ENCODE measurements around the gene AUTS2. TPM values are rescaled to one million over a fixed set of nuclear protein-coding genes. Genes with fewer than 3 reads are reported as not detected.
"Not testable (repeated sequence)": the region's sequence is repeated elsewhere in the genome, so short reads cannot be mapped to it uniquely, and the experiment has no call there.

AUTS2 gene
- total RNA-seq, 2 experiments from 2014 or later = 4.0 to 4.7 TPM

- no peaks in the 10 kb centered on the region for H3K4me1 Mint-ChIP-seq (ENCODE audit: low read depth)
- DNase-seq = no peak
- POLR2A ChIA-PET = no interaction called here
- intact Hi-C loops (cut with micrococcal nuclease) = no loop called here
- no peaks in the 10 kb centered on the region for H3K9me3 Mint-ChIP-seq
- H3K27me3 Mint-ChIP-seq = no peaks in the 10 kb centered on the region
- no peaks in the 10 kb centered on the region for H3K36me3 Mint-ChIP-seq
- no peak overlapping the region for H3K27ac Mint-ChIP-seq
- no peak overlapping the region for H3K4me3 Mint-ChIP-seq
- CTCF ChIA-PET = no interaction called here
Measured at GRCh38 chr7:70242826-70243225, 644.6 kb downstream of the AUTS2 start.

- Mint-ChIP-seq H3K27me3 (no peaks in the 10 kb centered on the region), H3K9me3 (no peaks in the 10 kb centered on the region), H3K4me3 (no peak overlapping the region), H3K27ac (no peak overlapping the region), H3K4me1 (ENCODE audit: low read depth) (no peaks in the 10 kb centered on the region), H3K36me3 (no peaks in the 10 kb centered on the region)
- intact Hi-C loops (cut with micrococcal nuclease) = no loop called here
- no peak for DNase-seq
- POLR2A ChIA-PET = no interaction called here
- CTCF ChIA-PET = no interaction called here
Measured at GRCh38 chr7:70243443-70243842, 645.2 kb downstream of the AUTS2 start.

GRCh38 chr7:70257921-70258320 is 659.6 kb downstream of the AUTS2 start:
- DNase-seq = no peak
- Mint-ChIP-seq H3K4me1 (ENCODE audit: low read depth) (no peaks in the 10 kb centered on the region), H3K4me3 (no peak overlapping the region), H3K36me3 (no peaks in the 10 kb centered on the region), H3K9me3 (peaks cover 5% of the 10 kb centered on the region), H3K27ac (no peak overlapping the region), H3K27me3 (no peaks in the 10 kb centered on the region)
- CTCF ChIA-PET = no interaction called here
- POLR2A ChIA-PET = no interaction called here
- intact Hi-C loops (cut with micrococcal nuclease) = no loop called here

- intact Hi-C loops (cut with micrococcal nuclease) = no loop called here
- Mint-ChIP-seq H3K4me3 (no peak overlapping the region), H3K27me3 (no peaks in the 10 kb centered on the region), H3K27ac (no peak overlapping the region), H3K36me3 (no peaks in the 10 kb centered on the region), H3K9me3 (no peaks in the 10 kb centered on the region), H3K4me1 (ENCODE audit: low read depth) (no peaks in the 10 kb centered on the region)
- no peak for DNase-seq
- ChIA-PET POLR2A (no interaction called here), CTCF (no interaction called here)
Measured at GRCh38 chr7:70259502-70259901, 661.2 kb downstream of the AUTS2 start.

GRCh38 chr7:70263471-70264255 is 665.4 kb downstream of the AUTS2 start:
- no peaks in the 10 kb centered on the region for H3K36me3 Mint-ChIP-seq
- H3K9me3 Mint-ChIP-seq = no peaks in the 10 kb centered on the region
- ChIA-PET POLR2A (no interaction called here), CTCF (no interaction called here)
- intact Hi-C loops (cut with micrococcal nuclease) = no loop called here
- no peak overlapping the region for H3K27ac Mint-ChIP-seq
- no peak for DNase-seq
- no peaks in the 10 kb centered on the region for H3K4me1 Mint-ChIP-seq (ENCODE audit: low read depth)
- no peak overlapping the region for H3K4me3 Mint-ChIP-seq
- H3K27me3 Mint-ChIP-seq = no peaks in the 10 kb centered on the region

- Mint-ChIP-seq H3K4me1 (ENCODE audit: low read depth) (no peaks in the 10 kb centered on the region), H3K9me3 (no peaks in the 10 kb centered on the region), H3K27ac (no peak overlapping the region), H3K36me3 (no peaks in the 10 kb centered on the region), H3K27me3 (no peaks in the 10 kb centered on the region), H3K4me3 (no peak overlapping the region)
- ChIA-PET POLR2A (no interaction called here), CTCF (no interaction called here)
- no peak for DNase-seq
- intact Hi-C loops (cut with micrococcal nuclease) = no loop called here
Measured at GRCh38 chr7:70266186-70266585, 667.9 kb downstream of the AUTS2 start.

- intact Hi-C loops (cut with micrococcal nuclease) = no loop called here
- Mint-ChIP-seq H3K4me3 (no peak overlapping the region), H3K27ac (no peak overlapping the region), H3K4me1 (ENCODE audit: low read depth) (no peaks in the 10 kb centered on the region), H3K9me3 (no peaks in the 10 kb centered on the region), H3K36me3 (no peaks in the 10 kb centered on the region), H3K27me3 (no peaks in the 10 kb centered on the region)
- no peak for DNase-seq
- POLR2A ChIA-PET = no interaction called here
- CTCF ChIA-PET = no interaction called here
Measured at GRCh38 chr7:70267381-70268120, 669.3 kb downstream of the AUTS2 start.

GRCh38 chr7:70268179-70268578 is 669.9 kb downstream of the AUTS2 start:
- Mint-ChIP-seq H3K27me3 (no peaks in the 10 kb centered on the region), H3K4me1 (ENCODE audit: low read depth) (no peaks in the 10 kb centered on the region), H3K36me3 (no peaks in the 10 kb centered on the region), H3K27ac (no peak overlapping the region), H3K9me3 (no peaks in the 10 kb centered on the region), H3K4me3 (no peak overlapping the region)
- CTCF ChIA-PET = no interaction called here
- POLR2A ChIA-PET = no interaction called here
- no peak for DNase-seq
- intact Hi-C loops (cut with micrococcal nuclease) = no loop called here

- Mint-ChIP-seq H3K27me3 (no peaks in the 10 kb centered on the region), H3K4me3 (no peak overlapping the region), H3K36me3 (no peaks in the 10 kb centered on the region), H3K9me3 (no peaks in the 10 kb centered on the region), H3K4me1 (ENCODE audit: low read depth) (no peaks in the 10 kb centered on the region), H3K27ac (no peak overlapping the region)
- CTCF ChIA-PET = interaction anchor here (0.6 kb wide), 1 partner anchor 202 kb away, joined by 4 read pairs; no protein-coding TSS in a partner anchor
- intact Hi-C loops (cut with micrococcal nuclease) = no loop called here
- DNase-seq = no peak
- POLR2A ChIA-PET = no interaction called here
Measured at GRCh38 chr7:70270149-70270548, 671.9 kb downstream of the AUTS2 start.

- no peaks in the 10 kb centered on the region for H3K27me3 Mint-ChIP-seq
Measured at GRCh38 chr7:70271617-70272081, 673.4 kb downstream of the AUTS2 start.

GRCh38 chr7:70275570-70275969 is 677.3 kb downstream of the AUTS2 start:
- H3K36me3 Mint-ChIP-seq; DNase-seq; H3K27me3 Mint-ChIP-seq; H3K27ac Mint-ChIP-seq; H3K9me3 Mint-ChIP-seq; POLR2A ChIA-PET; H3K4me1 Mint-ChIP-seq (ENCODE audit: low read depth); H3K4me3 Mint-ChIP-seq; intact Hi-C loops (cut with micrococcal nuclease): not testable (repeated sequence)
- CTCF ChIA-PET = interaction anchor here (0.6 kb wide), 1 partner anchor 97 kb away, joined by 3 read pairs; no protein-coding TSS in a partner anchor

More at GRCh38 chr7:70271617-70272081, 673.4 kb downstream of the AUTS2 start:
- H3K9me3 Mint-ChIP-seq = no peaks in the 10 kb centered on the region
- no peak overlapping the region for H3K27ac Mint-ChIP-seq
- intact Hi-C loops (cut with micrococcal nuclease) = no loop called here
- no peak overlapping the region for H3K4me3 Mint-ChIP-seq
- H3K36me3 Mint-ChIP-seq = no peaks in the 10 kb centered on the region
- CTCF ChIA-PET = no interaction called here
- H3K4me1 Mint-ChIP-seq (ENCODE audit: low read depth) = no peaks in the 10 kb centered on the region
- POLR2A ChIA-PET = no interaction called here
- no peak for DNase-seq

GRCh38 chr7:70285187-70285586 is 686.9 kb downstream of the AUTS2 start:
- no peaks in the 10 kb centered on the region for H3K27me3 Mint-ChIP-seq
- no peak overlapping the region for H3K4me3 Mint-ChIP-seq
- POLR2A ChIA-PET = no interaction called here
- no peaks in the 10 kb centered on the region for H3K4me1 Mint-ChIP-seq (ENCODE audit: low read depth)
- DNase-seq = no peak
- CTCF ChIA-PET = no interaction called here
- no peaks in the 10 kb centered on the region for H3K36me3 Mint-ChIP-seq
- H3K27ac Mint-ChIP-seq = no peak overlapping the region
- H3K9me3 Mint-ChIP-seq = peaks cover 3% of the 10 kb centered on the region
- intact Hi-C loops (cut with micrococcal nuclease) = no loop called here

- Mint-ChIP-seq H3K9me3 (peaks cover 3% of the 10 kb centered on the region), H3K27ac (no peak overlapping the region), H3K4me3 (no peak overlapping the region), H3K4me1 (ENCODE audit: low read depth) (no peaks in the 10 kb centered on the region), H3K36me3 (no peaks in the 10 kb centered on the region), H3K27me3 (no peaks in the 10 kb centered on the region)
- ChIA-PET POLR2A (no interaction called here), CTCF (no interaction called here)
- no peak for DNase-seq
- intact Hi-C loops (cut with micrococcal nuclease) = no loop called here
Measured at GRCh38 chr7:70285854-70286253, 687.6 kb downstream of the AUTS2 start.
